GM18951 (cell line): ENCODE measurements around the gene BCKDHA.
"Not testable (repeated sequence)": the region's sequence is repeated elsewhere in the genome, so short reads cannot be mapped to it uniquely, and the experiment has no call there.

Experiments
- POLR2A ChIP-seq: IDR thresholded peaks from 4 replicates; pipeline ENCODE4 v1.6.1; 2011; ENCODE audit warnings: mild to moderate bottlenecking; ENCODE audit not compliant: insufficient read length, insufficient read depth; ENCODE audit errors: extremely low read depth
- in situ Hi-C: fragments of 300-500 bp; cut with MboI; formaldehyde crosslinking; loops from one replicate; pipeline ENCODE4 v1.12.0; 2022; ENCODE audit warnings: low sequenced_read_pairs, mixed read lengths, inconsistent platforms; ENCODE audit not compliant: unreplicated experiment

BCKDHA gene

DNA sequence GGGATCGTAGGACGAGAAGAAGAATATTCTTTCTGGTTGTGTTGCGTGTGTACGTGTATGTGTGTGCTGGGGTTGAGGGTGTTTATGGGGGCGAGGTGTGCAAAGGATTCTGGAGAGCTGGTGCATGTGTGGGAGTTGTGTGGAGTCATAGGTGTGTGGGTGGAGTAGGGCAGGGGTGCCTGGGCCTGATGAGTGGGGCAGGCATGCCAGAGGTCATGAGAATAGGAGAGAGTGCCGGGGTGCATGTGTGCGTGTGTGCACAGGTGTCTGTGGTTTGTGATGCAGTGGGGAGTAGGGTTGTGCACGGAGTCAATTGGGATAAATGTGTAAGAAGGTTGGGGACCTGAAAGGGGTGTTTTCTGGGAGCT is 20.6 kb upstream of the BCKDHA start:
- in situ Hi-C loops, result no loop called here

DNA sequence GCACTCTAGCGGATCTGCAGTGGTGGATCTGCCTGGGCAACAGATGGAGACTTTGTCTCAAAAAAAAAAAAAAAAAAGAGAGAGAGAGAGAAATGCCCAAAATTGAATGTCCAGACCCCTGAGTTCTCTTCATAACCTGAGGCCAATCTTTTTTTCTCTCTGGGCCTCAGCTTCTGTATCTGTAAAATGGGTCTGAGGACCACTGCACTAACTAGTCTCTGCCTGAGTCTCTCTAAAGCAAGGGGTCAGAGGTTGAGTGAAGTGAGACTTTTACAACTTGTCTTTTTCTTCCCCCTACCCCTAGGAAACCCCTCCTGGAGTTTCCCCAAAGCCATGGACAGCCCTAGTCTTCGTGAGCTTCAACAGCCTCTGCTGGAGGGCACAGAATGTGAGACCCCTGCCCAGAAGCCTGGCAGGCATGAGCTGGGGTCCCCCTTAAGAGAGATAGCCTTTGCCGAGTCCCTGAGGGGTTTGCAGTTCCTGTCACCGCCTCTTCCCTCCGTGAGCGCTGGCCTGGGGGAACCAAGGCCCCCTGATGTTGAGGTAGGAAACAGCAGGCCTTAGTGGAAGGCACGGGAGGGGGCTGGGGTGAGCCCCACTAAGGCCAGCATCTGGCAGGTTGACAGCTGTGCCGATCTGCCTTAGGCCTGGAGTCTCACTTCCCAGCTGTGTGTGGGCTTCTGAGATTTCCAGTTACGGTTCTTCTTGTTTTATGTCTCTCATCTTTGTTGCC is 19.5 kb upstream of the BCKDHA start:
- in situ Hi-C loops, result no loop called here
- TF ChIP-seq POLR2A, result no peak

More for the DNA sequence above, 20.6 kb upstream of the BCKDHA start:
- no peak for TF ChIP-seq POLR2A

DNA sequence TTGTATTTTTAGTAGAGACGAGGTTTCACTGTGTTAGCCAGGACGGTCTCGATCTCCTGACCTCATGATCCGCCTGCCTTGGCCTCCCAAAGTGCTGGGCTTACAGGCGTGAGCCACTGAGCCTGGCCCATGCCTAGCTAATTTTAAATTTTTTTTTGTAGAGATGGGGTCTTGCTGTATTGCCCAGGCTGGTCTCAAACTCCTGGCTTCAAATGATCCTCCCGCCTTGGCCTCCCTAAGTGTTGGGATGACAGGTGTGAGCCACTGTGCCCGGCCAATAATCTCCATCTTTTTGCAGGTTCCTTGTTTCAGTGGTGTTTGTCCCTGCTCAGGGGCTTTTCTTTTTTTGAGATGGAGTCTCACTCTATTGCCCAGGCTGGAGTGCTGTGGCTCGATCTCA is 16.1 kb upstream of the BCKDHA start:
- in situ Hi-C loops, result not testable (repeated sequence)

DNA sequence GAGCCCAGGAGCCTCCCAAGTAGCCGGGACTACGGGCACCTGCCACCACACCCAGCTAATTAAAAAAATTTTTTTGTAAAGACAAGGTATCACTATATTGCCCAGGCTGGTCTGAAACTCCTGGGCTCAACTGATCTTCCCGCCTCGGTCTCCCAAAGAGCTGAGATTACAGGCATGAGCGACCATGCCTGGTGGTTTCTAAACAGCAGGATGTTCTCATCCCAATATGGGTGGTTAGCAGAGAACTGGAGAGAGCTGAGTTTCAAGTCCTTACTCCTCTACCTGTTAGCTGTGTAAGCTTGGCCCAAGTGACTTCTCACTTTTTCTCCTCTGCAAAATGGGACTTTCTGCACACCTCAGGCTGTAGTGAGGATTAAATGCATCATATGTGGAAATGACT is 13.3 kb upstream of the BCKDHA start:
- TF ChIP-seq POLR2A, result no peak
- in situ Hi-C loops, result no loop called here

DNA sequence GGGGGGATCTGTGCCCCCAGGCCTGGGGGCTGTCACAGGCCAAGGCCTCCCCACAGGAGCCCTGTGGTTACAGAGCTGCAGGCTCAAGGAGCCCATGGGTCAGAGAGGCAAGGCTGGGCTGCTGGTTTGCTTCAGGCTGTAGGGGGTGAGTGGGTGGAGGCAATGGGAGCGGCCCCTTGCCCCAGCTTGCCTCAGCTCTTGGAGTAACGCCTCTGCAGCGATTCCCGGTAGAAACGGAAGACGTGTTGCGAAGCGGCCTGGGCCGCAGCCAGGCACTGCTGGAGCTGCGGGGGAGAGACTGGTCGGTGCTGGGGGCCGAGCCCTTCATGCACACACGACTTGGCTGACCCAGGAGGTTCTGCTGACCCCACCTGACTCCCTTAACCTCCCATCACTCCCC is 11.2 kb upstream of the BCKDHA start:
- TF ChIP-seq POLR2A, result no peak
- in situ Hi-C loops, result no loop called here

DNA sequence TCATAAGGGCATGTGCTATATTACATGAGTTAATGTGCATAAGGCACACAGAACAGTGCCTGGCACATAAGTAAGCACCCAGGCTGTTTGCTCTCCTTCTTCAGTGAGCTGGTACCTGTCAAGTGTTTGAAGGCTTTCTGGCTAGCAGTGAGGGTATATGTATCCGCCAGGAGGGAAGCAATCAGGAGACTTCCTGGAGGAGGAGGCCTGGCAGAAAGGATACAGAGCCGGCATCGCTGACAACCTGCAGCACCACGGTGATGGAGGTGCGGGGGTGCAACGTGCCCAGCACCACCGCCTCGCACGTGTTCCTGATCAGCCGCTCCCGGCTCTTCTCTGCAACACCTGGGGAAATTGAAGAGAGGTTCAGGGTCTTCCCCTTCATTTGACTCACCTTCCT is 6.0 kb upstream of the BCKDHA start:
- in situ Hi-C loops, result no loop called here

DNA sequence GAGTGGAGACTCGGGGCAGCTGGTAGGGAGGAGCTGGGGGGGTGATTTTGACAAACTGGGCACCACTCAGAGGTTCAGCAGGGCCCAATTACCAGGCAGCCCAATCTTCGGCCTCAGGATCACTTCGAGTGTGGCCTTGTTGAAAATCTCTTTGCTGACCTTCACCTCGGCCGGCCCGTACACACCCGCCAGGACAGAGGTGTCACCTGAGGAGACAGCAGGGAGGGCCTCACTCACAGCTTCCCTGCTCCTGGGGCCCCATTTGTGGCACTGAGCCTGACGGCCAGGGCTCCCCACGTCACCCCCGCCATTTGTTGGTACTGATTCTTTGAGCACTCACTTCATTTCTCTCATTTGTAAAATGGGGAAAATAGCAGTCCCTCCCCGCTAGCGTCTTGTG is 4.8 kb upstream of the BCKDHA start:
- no peak for TF ChIP-seq POLR2A
- in situ Hi-C loops, result no loop called here

More for the DNA sequence above, 6.0 kb upstream of the BCKDHA start:
- TF ChIP-seq POLR2A, result no peak

DNA sequence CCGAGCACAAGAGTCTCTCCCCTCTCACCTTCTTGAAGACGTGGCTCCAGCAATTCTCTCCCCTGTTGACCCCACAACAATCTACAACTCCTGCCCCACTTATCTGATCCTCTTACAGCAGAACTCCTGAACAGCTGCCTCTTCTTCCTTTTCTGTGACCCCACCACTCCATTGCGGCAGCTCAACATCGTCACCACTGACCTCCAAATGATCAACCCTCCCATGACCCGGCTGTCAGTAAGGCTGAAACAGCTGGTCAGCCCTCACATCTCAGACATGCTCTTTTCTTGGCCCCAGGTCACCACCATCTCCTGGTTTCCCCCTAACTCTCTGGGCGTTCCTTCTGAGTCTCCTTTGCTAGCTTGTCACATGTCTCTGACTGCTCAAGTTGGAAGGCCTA is 2.3 kb upstream of the BCKDHA start:
- in situ Hi-C loops, result no loop called here
- no peak for TF ChIP-seq POLR2A

DNA sequence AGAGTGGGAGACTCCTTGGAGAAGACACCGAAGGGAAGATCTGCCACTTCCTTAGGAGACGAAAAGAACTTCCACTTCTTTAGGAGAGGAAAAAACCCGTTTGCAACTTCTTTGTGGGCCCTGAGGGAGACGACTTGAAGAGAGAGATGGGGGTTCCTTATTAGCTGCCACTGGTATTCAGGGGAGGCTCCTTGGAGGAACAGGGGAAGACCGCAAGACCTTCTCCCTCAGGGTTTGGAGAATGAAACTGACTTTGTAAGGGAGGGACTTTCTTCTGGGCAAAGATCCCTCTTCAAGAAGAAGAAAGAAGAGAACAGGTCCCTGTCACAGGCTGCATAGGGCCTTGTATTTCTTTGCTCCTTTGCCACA is 416 bp downstream of the BCKDHA start:
- in situ Hi-C loops, result no loop called here
- TF ChIP-seq POLR2A, result no peak

DNA sequence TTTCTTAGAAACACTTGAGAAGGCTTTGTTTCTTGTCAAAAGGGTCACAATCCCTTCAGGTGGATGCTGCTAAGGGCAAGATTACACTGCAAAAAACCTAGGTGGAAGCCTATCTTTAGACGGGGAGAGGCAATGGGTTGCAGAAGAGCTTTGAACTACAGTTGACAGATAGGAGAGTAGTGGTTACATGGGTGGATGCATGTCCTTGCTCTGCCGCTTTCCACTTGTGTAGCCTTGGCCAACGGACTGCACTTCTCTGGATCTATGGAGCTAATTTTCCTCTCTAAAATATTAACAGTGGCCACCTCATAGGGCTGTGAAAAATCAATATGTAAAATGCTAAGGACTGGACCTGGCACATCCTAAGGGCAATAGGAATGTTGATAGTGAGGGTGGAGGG is 980 bp downstream of the BCKDHA start:
- TF ChIP-seq POLR2A, result no peak

DNA sequence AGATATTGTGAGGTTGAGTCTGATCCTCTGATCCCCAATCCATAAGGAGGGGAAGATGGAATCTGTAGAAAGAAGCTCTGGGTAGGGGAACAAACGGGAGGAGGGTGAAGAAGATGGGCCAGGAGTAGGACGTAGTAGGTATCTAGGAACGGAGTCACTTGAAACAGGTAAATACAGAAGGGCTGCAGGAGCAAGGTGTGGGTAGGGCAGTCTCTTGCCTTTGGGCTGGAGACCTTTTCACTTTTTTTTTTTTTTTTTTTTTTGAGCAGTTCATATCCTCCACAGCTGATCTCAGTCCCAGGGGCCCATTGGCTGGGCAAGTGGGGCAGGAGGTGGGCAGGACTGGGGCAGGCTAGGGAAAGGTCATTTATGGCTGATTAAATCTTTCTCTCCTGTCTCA is 1.5 kb downstream of the BCKDHA start:
- TF ChIP-seq POLR2A, result no peak
- in situ Hi-C loops, result no loop called here

More for the DNA sequence above, 980 bp downstream of the BCKDHA start:
- in situ Hi-C loops, result no loop called here

DNA sequence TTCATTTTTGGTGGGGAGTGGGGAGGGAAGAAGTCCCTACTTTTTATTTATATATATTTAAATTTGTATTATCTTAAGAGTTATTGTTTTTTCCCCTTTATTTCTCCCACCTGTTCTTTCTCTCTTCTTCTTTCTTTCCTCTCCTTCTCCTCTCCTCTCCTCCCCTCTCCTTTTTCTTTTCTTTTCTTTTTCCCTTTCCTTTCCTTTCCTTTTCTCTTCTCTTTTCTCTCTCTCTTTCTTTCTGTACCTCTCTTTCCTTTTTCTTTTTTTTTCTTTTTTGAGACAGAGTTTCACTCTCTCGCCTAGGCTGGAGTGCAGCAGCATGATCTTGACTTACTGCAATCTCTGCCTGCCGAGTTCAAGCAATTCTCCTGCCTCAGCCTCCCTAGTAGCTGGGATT is 1.9 kb downstream of the BCKDHA start:
- in situ Hi-C loops, result no loop called here

DNA sequence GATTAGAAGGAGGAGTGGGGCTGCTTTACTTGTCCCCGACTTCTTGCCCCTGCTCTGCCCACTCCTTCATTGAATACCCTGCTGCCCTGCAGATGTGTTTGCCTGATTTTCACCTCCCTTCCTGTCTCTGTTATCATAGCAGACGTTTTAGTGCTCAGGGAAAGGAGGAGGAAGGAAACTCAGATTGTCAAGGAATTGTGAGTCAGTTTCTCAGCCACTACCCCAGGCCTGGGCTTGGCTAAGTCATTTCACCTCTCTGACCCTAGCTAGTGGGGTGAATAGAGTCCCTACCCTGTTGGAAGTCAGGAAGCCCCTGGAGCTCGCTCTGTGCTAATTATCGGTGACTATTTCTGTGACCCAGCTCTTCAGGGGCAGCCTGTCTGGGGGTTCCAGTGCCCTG is 3.9 kb downstream of the BCKDHA start:
- in situ Hi-C loops, result no loop called here
- TF ChIP-seq POLR2A, result no peak

More for the DNA sequence above, 1.9 kb downstream of the BCKDHA start:
- TF ChIP-seq POLR2A, result no peak

DNA sequence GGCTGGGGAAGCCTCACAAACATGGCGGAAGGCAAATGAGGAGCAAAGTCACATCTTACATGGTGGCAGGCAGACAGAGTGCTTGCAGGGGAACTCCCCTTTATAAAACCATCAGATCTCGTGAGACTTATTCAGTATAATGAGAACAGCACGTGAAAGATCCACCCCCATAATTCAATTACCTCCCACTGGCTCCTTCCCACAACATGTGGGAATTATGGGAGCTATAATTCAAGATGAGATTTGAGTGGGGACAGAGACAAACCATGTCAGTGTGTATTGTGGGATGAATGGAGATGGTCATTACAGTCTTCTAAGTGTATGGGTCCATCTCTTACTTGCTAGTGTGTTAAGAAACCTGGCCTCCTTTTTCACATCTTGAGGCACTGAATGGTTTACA is 4.4 kb downstream of the BCKDHA start:
- in situ Hi-C loops, result no loop called here

DNA sequence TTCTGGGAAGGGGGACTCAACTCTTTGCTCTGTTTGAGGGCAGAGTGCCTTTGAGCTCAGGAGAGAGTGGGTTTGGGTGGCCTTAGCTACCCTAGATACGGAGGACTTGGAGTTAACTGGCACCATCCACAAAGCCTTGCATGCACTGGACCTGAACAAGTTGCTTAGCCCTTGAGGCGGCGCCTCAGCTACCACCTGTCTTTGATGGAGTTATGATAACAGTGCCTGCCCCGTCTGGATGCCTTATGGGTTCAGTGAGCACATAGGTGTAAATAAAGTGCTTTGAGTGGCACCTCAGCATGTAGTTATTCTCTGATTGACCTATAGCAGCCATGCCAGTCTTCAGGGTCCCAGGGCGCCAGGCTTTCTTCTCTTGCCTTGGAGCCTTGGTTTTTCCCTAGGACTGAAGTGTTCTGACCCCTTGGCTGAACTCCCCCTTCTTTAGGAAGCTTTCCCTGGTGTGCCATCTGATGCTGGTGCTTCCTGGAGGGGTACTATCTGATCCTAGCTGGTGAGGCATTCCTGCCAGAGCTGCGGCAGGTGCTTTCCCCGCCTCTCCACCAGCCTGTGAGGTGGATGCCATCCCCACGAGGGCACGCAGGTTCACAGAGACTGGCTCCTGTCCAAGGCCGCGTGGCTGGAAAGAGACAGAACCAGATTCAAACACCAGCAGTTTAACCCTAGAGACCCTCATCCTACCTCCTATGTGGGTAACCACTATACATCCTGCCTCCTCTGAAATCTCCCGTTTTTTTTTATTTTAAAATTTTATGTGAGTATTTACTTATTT is 5.8 kb downstream of the BCKDHA start:
- in situ Hi-C loops, result no loop called here
- no peak for TF ChIP-seq POLR2A

More for the DNA sequence above, 4.4 kb downstream of the BCKDHA start:
- TF ChIP-seq POLR2A, result no peak

DNA sequence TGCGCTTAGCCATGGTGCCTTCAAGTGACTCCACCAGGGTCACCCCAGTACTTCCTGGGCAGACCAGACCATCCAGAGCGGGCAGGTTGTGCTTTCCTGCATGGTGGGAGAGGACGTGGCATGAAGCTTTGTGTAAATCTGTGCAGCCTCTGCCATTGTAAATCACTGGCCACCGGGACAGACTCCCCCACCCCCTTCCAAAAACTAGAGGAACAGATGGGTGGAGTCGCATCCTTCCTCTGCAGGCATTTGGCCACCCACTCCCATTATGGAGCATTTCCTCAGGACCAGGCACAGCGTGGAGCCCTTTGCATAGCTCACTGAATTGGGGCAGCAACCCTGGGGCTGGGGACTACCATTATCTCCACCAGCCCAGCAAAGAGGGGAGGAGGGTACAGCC is 8.2 kb downstream of the BCKDHA start:
- in situ Hi-C loops, result no loop called here

More for the DNA sequence above, 8.2 kb downstream of the BCKDHA start:
- no peak for TF ChIP-seq POLR2A
